DOHH2 (cell line): Measurements from ENCODE around the gene SIGLEC11.

Source experiments
- H3F3A ChIP-seq: fragments of 200-600 bp; sonication (generic), shearing (Covaris generic); 2 replicates; pipeline ENCODE4 v1.6.0; 2016; ENCODE audit warnings: antibody characterized with exemption, mild to moderate bottlenecking; ENCODE audit not compliant: control insufficient read depth, insufficient read depth
- H3K27ac ChIP-seq: fragments of 200-600 bp; sonication (generic); 2 replicates; pipeline ENCODE4 v1.5.1; 2014; ENCODE audit warnings: low read depth, mild to moderate bottlenecking, low read length, moderate library complexity
- H3K27me3 ChIP-seq: fragments of 200-600 bp; sonication (generic); 2 replicates; pipeline ENCODE4 v1.6.1; 2014; ENCODE audit warnings: mild to moderate bottlenecking, low read length, mixed read lengths; ENCODE audit not compliant: control insufficient read depth
- H3K36me3 ChIP-seq: fragments of 200-600 bp; sonication (generic); 2 replicates; pipeline ENCODE4 v1.6.1; 2014; ENCODE audit warnings: mild to moderate bottlenecking, low read length, moderate library complexity, mixed read lengths; ENCODE audit not compliant: control insufficient read depth
- H3K4me1 ChIP-seq: fragments of 200-600 bp; sonication (generic); 2 replicates; pipeline ENCODE4 v1.6.1; 2014; ENCODE audit warnings: mild to moderate bottlenecking, low read length, mixed read lengths; ENCODE audit not compliant: control insufficient read depth
- H3K4me2 ChIP-seq: fragments of 200-600 bp; sonication (generic); 2 replicates; pipeline ENCODE4 v1.6.0; 2014; ENCODE audit warnings: mild to moderate bottlenecking, low read length, moderate library complexity
- H3K4me3 ChIP-seq: fragments of 200-600 bp; sonication (generic); 2 replicates; pipeline ENCODE4 v1.5.1; 2014; ENCODE audit warnings: mild to moderate bottlenecking, low read length, mixed read lengths
- H3K79me2 ChIP-seq: fragments of 200-600 bp; sonication (generic); 2 replicates; pipeline ENCODE4 v1.6.1; 2014; ENCODE audit warnings: mild to moderate bottlenecking, low read length, mixed read lengths; ENCODE audit not compliant: control insufficient read depth
- H3K9me2 ChIP-seq: fragments of 200-600 bp; sonication (generic); replicated peaks from 2 replicates; pipeline ENCODE4 v1.6.1; 2014; ENCODE audit warnings: mild to moderate bottlenecking, low read length, mixed read lengths; ENCODE audit not compliant: control insufficient read depth
- H3K9me3 ChIP-seq: fragments of 200-600 bp; sonication (generic); 2 replicates; pipeline ENCODE4 v1.6.1; 2014; ENCODE audit warnings: antibody characterized with exemption, low read length, mixed read lengths; ENCODE audit not compliant: control insufficient read depth, insufficient read depth
- H4K20me1 ChIP-seq: fragments of 200-600 bp; sonication (generic); 2 replicates; pipeline ENCODE4 v1.6.0; 2014; ENCODE audit warnings: low read depth, mild to moderate bottlenecking, antibody characterized with exemption, low read length, moderate library complexity; ENCODE audit not compliant: control insufficient read depth, insufficient read depth
- CTCF ChIP-seq: fragments of 200-600 bp; sonication (generic); IDR thresholded peaks from one replicate; pipeline ENCODE4 v1.5.1; 2014; ENCODE audit warnings: antibody characterized with exemption, mild to moderate bottlenecking, low read depth, low read length; ENCODE audit not compliant: poor library complexity, severe bottlenecking
- EZH2phosphoT487 ChIP-seq: fragments of 200-600 bp; sonication (generic); IDR thresholded peaks from 2 replicates; pipeline ENCODE4 v1.6.1; 2017; ENCODE audit warnings: borderline replicate concordance, mild to moderate bottlenecking, antibody characterized with exemption, low read length, moderate library complexity, mixed read lengths

The SIGLEC11 gene

GRCh38 chr19:49951806-49952478 is 9.0 kb downstream of the SIGLEC11 start:
- H3K36me3 ChIP-seq = no peaks in the 10 kb centered on the region
- H3F3A ChIP-seq = no peaks in the 10 kb centered on the region
- H3K4me1 ChIP-seq = peaks cover 14% of the 10 kb centered on the region
- no peaks in the 10 kb centered on the region for H4K20me1 ChIP-seq
- H3K27ac ChIP-seq = no peak overlapping the region
- H3K9me3 ChIP-seq = no peaks in the 10 kb centered on the region
- H3K4me2 ChIP-seq = no peak overlapping the region
- H3K27me3 ChIP-seq = peaks cover 14% of the 10 kb centered on the region; the same call in 1 of the 2 replicates
- H3K9me2 ChIP-seq = no peaks in the 10 kb centered on the region
- TF ChIP-seq CTCF (no peak), EZH2phosphoT487 (no peak)
- no peaks in the 10 kb centered on the region for H3K79me2 ChIP-seq
- no peak overlapping the region for H3K4me3 ChIP-seq

GRCh38 chr19:49950956-49951526 is 9.9 kb downstream of the SIGLEC11 start:
- peaks cover 14% of the 10 kb centered on the region; the same call in 1 of the 2 replicates for H3K27me3 ChIP-seq
- no peaks in the 10 kb centered on the region for H3K36me3 ChIP-seq
- no peaks in the 10 kb centered on the region for H3K79me2 ChIP-seq
- no peaks in the 10 kb centered on the region for H3K9me3 ChIP-seq
- H3K4me3 ChIP-seq = no peak overlapping the region
- H3K9me2 ChIP-seq = no peaks in the 10 kb centered on the region
- peaks cover 14% of the 10 kb centered on the region for H3K4me1 ChIP-seq
- no peak overlapping the region for H3K27ac ChIP-seq
- no peaks in the 10 kb centered on the region for H3F3A ChIP-seq
- TF ChIP-seq EZH2phosphoT487 (no peak), CTCF (no peak)
- no peaks in the 10 kb centered on the region for H4K20me1 ChIP-seq
- H3K4me2 ChIP-seq = no peak overlapping the region

GRCh38 chr19:49950590-49950948 is 10.4 kb downstream of the SIGLEC11 start:
- Histone ChIP-seq H3K4me3 (no peak overlapping the region), H3F3A (no peaks in the 10 kb centered on the region), H3K27me3 (peaks cover 14% of the 10 kb centered on the region; the same call in 1 of the 2 replicates), H4K20me1 (no peaks in the 10 kb centered on the region), H3K36me3 (no peaks in the 10 kb centered on the region), H3K79me2 (no peaks in the 10 kb centered on the region), H3K4me1 (peaks cover 14% of the 10 kb centered on the region), H3K9me2 (no peaks in the 10 kb centered on the region), H3K27ac (no peak overlapping the region), H3K9me3 (no peaks in the 10 kb centered on the region), H3K4me2 (no peak overlapping the region)
- TF ChIP-seq CTCF = no peak
- TF ChIP-seq EZH2phosphoT487 = no peak
